NCI-H2171 (cell line): ENCODE results near the gene ALPI.
"Not testable (repeated sequence)": the region's sequence is repeated elsewhere in the genome, so short reads cannot be mapped to it uniquely, and the experiment has no call there.

Experiments used
- DNase-seq: peaks from one replicate; lab custom pipeline; 2025; lab: John Stamatoyannopoulos, UW

ALPI gene

DNA sequence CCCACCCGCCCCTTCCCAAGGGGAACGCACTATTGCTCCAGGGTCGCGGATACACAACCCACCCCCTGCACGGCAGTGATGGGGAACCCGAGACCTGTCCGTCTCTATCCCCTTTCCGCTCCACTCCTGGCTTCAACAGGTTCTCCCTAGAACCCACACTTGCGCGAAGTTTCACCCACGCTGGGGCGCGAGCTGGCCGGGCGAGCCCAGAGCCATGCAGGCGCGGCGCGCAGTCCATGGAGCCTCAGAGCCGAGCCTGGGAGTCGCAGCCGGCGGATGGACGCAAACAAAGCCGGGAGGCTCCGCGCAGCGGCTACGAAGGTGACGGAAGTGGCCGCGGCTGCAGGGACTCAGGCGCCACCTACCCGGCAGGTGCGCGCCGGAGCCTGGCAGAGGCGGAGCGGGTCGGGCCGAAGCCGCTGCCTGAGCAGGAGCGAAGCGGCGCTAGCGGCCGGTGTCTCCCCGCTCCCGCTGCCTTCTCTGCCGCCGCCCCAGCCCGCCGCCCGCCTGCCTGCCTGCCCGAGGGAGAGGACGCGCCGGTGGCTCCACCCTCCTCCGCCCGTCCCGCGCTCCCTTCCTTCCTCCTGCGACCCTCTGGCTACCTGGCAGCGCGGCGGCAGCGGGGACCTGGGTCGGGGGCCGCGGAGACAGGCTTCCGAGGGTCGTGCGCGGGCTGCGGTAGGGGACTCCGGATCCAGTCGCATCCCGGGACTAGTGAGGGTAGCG is 35.3 kb upstream of the ALPI start:
- peak; percentile 32 for DNase-seq

DNA sequence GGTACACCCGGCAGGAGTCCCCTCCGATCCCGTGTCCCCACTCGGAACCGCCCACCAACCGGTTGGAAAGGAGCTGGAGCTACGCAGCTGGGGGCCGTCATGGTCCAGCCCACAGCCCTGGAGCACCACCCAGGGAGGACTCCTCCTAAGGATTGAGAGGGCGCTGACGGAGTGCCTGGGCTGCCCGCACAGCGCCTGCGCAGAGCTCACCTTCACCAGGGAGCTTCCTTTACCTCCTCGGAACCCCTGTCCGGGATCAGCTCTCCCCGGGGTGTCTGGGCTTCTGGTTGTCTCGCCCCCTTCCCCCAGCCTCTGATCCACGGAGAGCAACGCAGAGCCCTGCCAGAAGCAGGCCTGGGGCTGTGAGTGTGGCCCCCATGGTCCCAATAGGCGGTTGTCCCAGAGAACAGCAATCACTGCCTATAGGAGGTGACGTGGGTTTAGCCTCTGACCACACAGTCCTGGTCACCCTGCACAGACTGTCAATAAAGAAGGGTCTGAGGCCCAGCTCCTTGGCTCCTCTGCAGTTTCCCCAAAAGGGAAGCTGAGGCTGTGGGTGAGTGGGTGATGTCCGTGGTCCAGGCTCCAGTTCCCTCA is 34.7 kb upstream of the ALPI start:
- no peak for DNase-seq

DNA sequence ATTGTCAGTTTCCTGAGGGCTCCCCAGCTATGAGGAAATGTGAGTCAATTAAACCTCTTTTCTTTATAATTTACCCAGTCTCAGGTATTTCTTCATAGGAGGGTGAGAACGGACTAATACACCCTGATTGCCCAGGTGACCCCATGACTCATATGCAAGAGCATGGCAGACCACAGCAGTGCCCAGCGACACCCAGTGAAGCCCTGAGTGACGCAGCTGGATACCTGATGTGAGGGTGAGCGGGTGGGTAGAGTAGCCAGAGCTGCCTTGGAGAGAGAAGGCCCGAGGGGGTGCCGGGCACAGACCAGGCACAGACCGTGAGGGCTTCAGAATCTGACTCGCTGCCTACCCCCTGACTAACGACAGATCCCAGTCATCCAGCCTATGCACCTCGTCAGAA is 33.9 kb upstream of the ALPI start:
- no peak for DNase-seq

DNA sequence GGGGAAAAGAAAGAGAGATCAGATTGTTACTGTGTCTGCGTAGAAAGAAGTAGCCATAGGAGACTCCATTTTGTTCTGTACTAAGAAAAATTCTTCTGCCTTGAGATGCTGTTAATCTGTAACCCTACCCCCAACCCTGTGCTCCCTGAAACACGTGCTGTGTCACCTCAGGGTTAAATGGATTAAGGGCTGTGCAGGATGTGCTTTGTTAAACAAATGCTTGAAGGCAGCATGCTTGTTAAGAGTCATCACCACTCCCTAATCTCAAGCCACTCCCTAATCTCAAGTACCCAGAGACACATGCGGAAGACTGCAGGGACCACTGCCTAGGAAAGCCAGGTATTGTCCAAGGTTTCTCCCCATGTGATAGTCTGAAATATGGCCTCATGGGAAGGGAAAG is 33.0 kb upstream of the ALPI start:
- not testable (repeated sequence) for DNase-seq

DNA sequence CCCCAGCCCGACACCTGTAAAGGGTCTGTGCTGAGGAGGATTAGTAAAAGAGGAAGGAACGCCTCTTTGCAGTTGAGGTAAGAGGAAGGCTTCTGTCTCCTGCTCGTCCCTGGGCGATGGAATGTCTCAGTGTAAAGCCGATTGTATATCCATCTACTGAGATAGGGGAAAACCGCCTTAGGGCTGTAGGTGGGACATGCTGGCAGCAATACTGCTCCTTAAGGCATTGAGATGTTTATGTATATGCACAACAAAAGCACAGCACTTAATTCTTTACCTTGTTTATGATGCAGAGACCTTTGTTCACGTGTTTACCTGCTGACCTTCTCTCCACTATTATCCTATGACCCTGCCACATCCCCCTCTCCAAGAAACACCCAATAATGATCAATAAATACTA is 32.5 kb upstream of the ALPI start:
- not testable (repeated sequence) for DNase-seq

DNA sequence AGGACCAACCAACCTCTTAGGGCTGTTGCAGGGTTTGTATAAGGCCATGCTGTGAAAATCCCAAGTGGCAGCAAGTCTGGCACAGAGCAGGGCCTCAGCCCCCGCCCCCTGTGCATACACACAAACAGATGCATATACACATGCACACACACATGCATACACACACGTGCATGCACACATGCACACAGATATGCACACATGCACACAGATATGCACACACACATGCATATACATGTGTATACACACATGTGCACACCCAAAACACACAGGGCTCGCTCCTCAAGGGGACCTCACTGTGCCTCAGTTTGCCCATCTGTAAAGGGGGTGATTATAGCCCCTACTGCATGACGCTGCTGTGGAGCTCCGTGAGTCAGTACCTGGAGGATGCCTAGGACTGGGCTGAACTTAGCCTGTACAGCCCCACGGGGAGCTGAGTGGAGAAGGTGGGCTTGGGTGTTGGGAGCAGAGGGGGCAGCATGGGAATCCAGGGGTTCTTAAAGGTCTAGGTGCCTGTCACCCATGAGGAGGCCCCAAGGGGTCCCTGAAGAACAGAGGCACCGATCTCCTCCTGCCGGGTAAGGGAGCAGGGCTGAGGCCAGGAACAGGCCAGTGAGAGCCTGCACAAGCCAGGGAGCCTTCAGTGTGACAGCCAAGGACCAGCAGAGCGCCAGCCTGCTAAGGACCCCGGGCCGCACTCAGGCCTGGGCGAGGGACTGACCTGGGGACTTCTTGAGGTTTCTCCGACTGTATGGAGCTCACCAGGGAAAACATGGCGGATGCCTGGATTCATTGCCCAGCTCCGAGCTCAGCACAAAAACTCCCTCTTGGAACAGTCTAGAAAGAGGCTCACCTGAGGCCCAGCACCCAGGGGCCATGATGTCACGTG is 24.0 kb upstream of the ALPI start:
- no peak for DNase-seq

DNA sequence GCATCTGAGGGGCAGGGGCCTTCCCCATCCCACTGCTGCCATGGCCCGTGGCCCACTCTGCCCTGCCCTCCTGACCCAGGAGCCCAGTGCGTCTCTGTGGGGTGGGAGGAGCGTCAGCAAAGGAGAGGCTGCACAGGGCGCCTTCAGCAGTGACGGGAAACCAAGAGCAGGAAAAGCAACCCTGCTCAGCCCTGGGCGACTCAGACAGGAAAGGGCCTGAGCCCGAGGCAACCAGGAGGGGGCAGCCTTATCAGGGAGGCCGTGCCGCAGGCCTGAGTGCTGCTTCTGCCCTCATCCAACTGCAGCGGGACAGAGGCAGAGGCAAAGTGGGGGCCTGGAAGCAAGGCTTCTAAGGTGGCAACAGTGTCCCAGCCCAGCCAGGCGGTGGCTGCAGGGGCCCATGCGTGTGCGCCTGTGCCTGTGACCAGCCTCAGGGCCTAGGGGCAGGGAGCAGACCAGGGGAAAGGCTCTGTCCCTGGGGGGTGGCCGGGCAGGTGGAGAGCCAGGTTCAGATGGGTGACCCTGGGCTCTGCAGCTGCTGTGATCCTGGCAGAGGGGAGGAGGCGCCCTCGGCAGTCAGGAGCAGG is 23.3 kb upstream of the ALPI start:
- DNase-seq = no peak

DNA sequence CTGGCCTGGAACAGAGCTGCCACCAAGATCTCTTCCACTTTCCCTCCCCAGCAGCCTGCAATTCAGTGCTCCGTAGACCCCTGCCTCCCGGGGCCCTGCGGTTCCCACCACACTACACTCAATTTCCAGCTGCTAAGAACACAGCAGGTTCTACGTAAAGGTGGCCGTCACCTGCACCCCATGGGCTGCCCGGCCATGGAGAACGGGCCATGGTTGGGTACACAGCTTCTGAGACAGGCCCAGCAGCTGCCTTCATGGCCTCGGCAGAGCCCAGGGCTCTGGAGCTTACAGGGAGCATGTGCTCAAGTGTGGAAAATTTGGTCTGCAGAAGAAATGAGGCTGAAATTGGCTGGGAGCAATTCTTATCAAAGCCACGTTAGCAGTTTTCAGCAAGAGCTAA is 22.3 kb upstream of the ALPI start:
- not testable (repeated sequence) for DNase-seq

DNA sequence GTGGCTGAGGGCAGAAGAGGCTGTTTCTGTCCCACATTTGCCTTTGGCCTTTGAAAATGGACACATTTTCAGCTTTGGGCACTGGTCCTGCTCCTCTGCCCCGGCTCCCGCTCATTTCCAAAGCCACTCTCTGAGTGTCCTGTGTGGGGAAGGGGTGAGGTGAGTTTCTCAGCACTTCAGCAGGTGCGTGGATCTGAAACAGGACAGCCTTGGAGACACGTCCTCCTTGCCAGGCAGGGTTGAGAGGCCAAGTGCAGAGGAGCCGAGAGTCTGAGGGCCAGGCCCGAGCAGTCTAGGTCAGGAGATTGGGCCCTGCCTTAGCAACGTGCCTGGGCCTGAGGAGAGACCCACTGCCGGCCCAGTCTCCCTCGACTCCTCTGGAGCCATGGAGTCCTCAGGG is 21.9 kb upstream of the ALPI start:
- DNase-seq = no peak

DNA sequence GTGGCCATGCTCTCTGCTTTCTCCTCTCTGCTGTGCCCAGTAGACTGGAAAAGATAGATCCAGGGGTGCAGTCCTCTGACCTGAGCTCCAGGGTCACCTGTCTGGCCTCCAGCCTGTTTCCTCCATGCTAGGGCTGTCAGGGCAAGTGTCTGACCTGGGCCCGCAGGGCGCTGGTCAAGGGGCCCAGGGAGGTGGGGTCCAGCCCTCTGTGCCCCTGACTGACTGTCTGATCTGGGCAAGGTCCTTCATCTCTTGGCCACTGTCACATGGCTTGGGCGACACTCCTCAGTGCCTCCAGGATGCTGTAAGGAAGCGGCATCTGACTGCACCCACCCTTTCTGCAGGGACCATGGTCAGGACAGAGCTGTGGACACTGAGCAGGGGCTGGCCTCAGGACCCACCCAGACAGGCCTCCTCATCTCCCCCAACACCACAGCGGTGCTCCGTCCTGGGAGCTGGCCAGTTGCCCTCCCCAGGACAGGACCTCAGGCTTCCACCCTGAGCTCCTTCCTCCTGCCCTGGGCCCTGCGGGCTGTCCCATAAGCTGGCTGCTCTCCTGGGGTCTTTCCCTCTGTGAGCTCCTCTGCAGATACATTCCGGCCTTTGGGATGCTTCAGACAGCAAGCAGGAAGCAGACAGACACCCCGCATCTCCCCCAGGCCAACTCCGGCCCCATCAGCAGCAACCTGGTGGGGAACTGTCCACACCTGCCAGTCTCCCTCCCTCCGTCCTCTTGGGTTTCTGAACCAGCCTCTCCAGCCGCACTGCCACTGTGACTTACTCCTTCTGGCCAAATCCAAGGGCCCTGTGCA is 21.2 kb upstream of the ALPI start:
- no peak for DNase-seq

DNA sequence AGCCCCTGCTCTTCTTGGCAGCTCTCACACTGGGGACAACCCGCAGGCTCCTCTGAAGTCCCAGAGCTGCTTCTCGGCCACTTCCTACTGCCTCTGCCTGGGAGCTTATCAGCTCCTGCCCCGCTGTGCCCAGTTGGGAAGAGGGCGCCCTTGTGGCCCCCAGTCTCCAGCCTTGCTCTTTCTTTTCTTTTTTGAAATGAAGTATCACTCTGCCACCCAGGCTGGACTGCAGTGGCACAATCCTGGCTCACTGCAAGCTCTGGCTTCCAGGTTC is 20.6 kb upstream of the ALPI start:
- DNase-seq = no peak

DNA sequence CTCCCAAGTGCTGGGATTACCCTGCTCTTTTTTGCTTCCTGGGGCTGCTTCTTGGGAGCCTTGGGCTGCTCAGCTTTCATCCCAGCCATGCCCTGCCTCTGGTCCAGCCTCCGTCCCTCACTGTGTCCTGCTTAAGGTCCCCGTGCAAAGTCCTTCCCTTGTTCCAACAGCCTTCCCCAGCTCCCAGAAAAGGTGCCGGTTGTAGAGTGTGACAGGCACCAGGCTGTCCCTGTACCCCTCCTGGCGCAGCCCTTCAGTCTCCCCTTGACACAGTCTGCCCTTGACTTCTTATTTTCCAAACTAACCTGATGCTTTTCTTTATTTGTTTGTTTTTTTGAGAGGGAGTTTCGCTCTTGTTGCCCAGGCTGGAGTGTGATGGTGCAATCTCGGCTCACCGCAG is 20.1 kb upstream of the ALPI start:
- no peak for DNase-seq

DNA sequence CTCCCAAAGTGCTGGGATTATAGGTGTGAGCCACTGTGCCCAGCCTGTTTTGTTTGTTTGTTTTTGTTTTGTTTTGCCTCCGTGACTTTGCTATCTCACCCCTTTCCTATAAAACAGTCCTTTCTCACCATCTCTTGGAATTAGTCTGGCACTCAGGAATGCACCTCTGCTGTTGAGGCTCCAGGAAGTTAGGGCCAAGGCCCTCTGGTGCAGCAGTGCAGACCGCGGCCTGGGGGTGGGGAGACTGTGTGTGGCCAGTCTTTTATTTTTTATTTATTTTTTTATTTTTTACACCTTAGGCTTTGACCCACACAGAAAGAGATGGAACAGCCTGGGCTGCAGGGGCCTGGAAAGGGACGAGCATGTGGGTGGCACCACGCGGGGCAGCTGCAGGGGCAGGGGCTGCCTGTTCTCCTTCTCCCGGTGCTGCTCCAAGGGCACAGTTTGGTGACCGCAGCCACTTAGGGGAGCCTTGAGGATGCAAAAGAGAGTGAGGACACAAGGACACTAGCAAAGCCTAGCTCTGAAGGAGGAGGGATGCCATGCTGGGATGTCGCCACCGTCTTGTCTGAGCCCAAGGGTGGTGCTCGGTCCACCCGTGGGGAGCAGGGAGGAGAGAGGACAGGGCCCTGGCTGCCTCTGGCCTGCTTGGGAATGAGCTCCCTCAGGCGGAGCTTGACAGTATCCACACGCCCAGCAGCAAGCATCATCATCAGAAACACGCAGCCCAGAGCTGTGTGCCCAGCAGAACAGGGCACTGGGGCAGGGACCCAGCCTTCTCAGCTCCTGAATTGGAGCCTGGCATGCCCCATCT is 19.4 kb upstream of the ALPI start:
- no peak for DNase-seq

DNA sequence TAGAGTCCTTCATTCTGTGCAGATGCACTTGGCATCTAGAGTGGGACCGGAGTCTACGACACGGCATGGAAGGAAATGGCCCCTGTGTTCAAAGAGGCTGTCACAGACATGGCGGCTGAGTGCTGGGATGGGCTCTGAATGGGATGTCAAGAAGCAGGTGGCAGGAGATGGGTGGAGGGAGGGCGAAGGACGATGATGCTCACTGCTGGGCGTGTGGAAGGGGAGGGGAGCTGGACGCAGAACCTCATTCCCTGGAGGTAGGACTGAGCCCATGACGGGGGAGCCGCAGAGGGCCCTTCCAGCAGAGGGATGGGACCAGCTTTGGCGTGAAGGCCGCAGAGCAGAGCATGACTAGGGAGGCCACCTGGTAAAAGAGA is 18.8 kb upstream of the ALPI start:
- DNase-seq = no peak

DNA sequence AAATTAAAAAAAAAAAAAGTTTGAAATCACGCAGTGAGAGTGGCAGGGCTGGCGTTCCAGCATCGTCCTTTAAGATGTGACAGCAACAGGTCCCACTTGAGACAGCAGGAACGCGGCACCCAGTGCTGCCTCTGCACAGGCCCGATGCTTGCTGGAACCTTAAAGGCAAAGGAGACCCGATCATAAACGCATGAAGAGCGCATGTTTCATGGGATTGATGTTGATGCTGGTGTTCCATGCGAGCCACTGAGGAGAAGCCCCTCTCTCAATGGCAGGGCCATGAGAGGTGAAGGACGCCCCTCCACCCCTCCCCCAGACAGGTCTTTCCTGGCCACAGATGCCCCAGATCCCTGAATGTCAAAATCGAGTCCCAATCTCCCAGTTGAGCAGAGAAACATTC is 17.9 kb upstream of the ALPI start:
- no peak for DNase-seq

DNA sequence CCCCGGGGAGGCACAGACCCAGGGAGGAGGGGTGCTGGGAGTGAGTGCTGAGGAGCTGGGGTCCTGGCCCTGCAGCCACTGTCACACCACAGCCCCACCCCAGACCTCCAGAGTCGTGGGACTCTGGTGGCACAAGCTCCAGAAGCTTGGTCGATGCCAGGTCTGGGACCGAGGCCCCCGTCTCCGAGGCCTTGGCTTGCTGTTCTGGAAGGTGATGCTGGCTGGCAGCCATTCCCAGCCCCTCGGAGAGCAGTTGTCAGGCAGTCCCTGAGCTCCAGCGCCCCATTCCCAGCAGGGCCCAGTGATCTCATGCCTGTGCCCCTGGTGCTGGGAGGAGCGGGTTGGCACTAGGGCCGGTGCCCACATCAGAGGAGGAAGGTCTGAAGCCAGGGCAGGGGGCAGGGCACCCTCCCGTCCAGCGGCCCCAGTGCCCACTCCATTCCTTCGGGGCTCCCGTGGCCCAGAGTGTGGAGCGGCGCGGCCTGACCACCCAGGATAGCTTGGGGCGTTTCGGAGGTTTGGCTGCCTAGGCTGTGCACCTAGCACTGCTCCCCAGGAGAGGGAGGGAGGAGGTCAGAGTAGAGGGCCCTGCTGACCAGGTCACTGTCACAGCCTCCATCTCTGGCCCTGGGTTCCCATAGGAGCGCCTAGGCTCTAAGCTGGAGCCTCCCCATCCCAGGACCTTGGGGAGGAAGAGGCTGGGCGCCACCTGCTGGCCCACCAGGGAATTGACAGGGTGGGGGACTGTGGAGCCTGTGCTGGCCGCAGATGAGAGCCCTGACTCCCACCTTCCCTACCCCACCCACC is 16.8 kb upstream of the ALPI start:
- DNase-seq = no peak

DNA sequence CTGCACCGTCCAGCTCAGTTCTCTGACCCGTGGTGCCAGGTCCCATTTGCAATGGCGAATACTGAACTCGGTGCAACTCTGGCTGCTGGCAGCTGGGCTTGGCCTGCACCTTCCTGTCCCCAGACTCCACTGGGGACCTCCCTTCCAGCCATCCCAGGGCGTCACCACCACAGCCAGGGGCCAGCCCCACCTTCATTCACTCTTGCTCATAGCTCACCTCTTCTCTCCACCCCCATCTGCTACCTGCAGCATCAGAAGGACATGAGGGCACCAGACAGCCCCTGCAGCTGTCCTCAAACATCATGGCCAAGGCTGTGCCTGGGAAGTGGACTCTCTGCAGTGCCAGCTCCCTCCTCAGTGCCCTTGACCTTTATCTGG is 16.2 kb upstream of the ALPI start:
- DNase-seq = no peak

DNA sequence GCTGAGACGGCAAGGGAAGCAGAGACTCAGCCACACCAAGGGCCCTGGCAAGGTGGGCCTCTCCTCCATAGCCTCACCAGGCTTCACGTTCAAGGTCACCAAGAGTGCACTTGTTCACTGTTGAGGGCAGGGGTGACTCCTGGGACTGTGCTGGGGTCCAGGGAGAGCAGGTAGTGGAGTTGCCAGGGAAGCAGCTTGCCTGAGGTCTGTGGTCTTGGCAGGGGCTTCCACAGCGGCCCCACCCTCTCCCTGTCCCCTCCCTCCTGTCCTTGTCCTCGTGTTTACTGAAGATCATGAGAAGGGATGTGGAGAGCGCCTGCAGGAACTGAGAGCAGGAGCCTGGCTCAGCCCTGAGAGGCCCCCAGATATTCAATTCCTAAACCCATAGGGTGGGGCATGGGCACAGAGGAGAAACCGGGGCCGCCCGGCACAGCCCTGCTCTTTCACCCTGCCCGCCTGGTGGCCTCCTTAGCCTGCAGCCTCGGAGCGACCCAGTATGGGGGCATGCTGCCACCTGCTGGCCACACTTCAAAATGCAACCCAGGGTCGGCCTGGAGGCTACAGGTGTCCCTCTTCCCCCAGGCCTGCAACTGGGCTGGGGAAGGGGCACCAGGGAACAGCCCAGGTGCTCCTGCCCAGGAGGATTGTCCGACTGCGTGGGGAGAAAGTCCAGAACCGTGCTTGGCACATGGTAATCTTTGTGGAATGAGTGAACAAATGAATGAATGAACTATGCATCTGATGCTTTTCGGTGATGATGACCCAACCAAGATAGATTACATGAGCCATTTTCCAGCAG is 15.5 kb upstream of the ALPI start:
- DNase-seq = not testable (repeated sequence)

DNA sequence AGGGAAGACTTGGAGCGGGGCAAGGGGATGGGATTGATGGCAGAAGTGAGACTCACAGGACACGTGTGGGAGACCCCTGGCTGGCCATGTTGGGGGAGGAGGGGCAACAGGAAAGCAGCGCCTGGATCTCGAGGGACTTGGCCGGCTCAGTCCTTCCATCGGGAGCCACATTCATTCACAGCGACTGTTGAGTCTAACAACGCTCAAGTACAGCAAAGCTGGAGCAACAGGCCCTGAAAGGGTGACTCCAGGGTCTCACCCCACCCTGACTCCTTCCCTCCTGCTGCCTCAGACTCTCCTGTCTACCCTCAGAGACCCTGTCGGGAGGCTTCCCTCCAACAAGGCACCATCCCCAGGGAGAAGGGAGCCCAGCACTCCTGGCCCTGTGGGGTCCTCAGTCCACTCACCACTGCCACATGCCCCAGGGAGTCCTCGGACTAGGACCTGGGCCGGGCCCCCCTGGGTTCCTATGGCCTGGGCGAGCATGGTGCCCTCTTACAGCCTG is 14.8 kb upstream of the ALPI start:
- DNase-seq = no peak
